HFF-Myc (cell line): ENCODE measurements around the gene PDPR.
"Not testable (repeated sequence)": the region's sequence is repeated elsewhere in the genome, so short reads cannot be mapped to it uniquely, and the experiment has no call there.

Experiments used
- DNase-seq: peaks from one replicate; pipeline ENCODE4 v3.0.0-alpha.2; 2011; ENCODE audit warnings: low read depth; ENCODE audit errors: extremely low read depth
- H3K4me3 ChIP-seq: replicated peaks from 2 replicates; pipeline ENCODE4 v1.5.1; 2011; ENCODE audit warnings: low read depth, mild to moderate bottlenecking, control low read depth, low read length
- TF ChIP-seq, protein P1 (sequence below): IDR thresholded peaks from 2 replicates; pipeline ENCODE4 v1.5.1; 2012; ENCODE audit warnings: mild to moderate bottlenecking, low read depth, low read length, control low read depth; ENCODE audit errors: missing control alignments

The PDPR gene

DNA sequence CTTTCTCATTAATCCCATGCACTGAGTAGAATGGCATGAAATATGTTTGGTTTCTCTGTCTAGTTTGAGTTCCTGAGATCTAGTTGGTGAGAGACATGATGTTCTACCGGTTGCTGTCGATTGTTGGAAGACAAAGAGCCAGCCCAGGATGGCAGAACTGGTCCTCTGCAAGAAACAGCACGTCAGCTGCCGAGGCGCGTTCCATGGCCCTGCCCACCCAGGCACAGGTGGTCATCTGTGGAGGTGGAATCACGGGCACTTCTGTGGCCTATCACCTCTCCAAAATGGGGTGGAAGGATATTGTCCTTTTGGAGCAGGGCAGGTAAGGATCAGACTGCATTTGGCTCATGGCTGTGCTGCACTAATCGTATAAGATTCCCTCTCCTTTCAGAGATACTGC is 6.3 kb downstream of the PDPR start:
- not testable (repeated sequence) for DNase-seq, H3K4me3 ChIP-seq

DNA sequence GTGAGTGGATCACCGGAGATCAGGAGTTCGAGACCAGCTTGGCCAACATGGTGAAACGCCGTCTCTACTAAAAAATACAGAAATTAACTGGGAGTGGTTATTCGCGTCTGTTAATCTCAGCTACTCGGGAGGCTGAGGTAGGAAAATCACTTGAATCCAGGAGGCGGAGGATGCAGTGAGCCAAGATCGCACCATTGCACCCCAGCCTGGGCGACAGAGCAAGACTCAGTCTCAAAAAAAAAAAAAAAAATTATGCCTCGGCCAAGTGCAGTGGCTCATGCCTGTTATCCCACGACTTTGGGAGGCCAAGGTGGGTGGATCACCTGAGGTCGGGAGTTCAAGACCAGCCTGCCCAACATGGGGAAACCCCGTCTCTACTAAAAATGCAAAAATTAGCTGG is 9.7 kb downstream of the PDPR start:
- not testable (repeated sequence) for H3K4me3 ChIP-seq, DNase-seq

DNA sequence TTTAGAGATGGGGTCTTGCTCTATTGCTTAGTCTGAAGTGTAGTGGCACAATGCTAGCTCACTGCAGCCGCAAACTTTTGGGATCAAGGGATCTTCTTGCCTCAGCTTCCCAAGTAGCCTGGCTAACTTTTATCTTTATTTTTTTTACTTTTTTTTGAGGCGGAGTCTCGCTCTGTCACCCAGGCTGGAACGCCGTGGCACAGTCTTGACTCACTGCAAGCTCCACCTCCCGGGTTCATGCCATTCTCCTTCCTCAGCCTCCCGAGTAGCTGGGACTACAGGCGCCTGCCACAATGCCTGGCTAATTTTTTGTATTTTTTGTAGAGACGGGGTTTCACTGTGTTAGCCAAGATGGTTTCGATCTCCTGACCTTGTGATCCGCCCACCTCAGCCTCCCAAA is 12.1 kb downstream of the PDPR start:
- DNase-seq, H3K4me3 ChIP-seq: not testable (repeated sequence)

DNA sequence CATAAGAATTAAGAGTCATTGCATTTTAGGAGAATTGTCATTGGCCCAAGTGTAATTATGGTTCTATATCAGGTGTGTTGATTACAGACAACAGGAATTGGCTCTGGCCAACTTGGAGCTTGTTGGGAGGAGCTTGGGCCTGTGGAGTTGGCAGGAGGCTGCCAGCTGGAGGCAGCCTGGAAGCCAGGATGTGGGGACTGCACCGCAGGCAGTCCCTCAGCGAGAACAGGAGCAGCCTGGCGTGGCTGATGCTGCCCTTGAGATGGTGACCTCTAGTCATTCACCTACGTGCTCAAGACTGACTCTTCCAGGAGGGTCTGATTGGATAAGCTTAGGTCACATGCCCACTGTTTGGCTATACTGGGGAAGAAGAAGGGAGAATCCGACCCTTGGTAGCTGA is 13.6 kb downstream of the PDPR start:
- not testable (repeated sequence) for DNase-seq, H3K4me3 ChIP-seq

DNA sequence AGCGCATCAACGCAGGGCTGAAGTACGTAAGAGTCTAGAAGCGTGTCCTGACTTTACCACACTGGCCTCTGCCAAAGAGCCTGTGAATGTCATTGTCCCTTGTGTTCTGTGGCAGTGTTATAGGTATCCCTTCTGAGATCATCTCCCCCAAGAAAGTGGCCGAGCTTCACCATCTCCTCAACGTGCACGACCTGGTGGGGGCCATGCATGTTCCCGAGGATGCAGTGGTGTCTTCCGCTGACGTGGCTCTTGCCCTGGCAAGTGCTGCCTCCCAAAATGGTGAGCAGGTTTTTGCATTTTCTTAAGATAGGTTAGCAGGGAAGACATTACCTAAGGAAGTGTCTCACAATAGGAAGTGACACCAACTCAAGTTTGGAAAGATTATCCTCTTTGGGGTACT is 14.7 kb downstream of the PDPR start:
- not testable (repeated sequence) for DNase-seq, H3K4me3 ChIP-seq

DNA sequence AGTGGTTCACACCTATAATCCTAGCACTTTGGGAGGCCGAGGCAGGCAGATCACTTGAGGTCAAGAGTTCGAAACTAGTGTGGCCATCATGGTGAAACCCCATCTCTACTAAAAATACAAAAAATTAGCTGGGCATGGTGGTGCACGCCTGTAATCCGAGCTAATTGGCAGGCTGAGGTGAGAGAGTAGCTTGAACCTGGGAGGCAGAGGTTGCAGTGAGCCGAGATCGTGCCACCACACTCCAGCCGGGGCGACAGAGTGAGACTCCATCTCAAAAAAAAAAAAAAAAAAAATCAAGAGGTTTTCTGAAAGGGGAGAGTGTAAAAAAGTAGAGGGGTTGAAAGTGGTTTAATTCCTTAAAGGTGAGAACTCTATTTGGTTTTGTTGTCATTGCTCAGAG is 21.7 kb downstream of the PDPR start:
- H3K4me3 ChIP-seq, DNase-seq: not testable (repeated sequence)

DNA sequence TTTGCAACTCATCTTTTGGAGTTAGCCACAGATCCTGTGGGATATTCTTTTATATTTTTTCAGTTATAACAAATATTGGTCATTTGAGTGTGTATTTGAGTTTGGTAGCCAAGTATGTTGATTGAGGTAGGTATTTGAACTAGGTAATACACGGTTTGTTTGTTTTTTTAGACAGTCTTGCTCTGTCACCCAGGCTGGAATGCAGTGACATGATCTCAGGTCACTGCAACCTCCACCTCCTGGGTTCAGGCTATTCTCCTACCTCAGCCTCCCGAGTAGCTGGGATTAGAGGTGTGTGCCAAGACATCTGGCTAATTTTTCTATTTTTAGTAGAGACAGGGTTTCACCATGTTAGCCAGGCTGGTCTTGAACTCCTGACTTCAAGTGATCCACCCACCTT is 22.5 kb downstream of the PDPR start:
- not testable (repeated sequence) for DNase-seq, H3K4me3 ChIP-seq

DNA sequence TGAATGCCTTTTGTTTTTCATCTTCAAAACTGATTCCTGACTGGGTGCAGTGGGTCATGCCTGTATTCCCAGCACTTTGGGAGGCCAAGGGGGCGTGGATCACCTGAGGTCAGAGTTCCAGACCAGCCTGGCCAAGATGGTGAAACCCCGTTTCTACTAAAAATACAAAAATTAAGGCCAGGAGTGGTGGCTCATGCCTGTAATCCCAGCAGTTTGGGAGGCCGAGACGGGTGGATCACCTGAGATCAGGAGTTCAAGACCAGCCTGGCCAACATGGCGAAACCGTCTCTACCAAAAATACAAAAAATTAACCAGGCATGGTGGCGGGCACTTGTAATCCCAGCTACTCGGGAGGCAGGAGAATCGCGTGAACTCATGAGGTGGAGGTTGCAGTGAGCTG is 28.6 kb downstream of the PDPR start:
- not testable (repeated sequence) for H3K4me3 ChIP-seq, DNase-seq

DNA sequence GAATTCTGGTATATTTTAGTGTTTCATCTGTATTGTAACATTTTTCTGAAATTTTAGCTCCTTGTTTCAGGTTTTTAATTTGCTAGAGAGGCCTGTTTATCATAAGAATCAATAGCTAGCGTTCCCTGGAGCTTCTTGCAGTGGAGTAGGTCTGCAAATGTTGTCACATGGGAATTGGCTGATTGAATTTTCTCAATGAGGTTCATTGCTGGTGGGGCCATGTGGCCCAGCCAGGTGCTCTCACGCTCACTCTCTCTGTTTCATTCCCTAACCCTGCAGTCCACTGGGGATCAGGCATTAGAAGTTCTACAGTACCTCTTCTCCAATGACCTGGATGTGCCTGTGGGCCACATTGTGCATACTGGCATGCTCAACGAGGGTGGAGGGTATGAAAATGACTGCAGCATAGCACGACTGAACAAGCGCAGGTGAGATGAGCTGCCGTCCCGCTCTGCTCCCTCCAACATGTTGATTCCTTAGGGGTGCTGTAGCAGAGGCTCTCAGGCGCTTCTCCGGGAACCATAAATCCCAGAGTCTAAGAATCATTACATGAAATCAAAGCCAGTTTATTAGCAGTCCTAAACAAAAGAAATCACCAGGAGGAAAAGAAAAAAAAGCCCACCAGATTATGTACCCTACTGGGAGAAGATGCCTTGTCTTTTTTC is 29.2 kb downstream of the PDPR start:
- H3K4me3 ChIP-seq, DNase-seq: not testable (repeated sequence)

DNA sequence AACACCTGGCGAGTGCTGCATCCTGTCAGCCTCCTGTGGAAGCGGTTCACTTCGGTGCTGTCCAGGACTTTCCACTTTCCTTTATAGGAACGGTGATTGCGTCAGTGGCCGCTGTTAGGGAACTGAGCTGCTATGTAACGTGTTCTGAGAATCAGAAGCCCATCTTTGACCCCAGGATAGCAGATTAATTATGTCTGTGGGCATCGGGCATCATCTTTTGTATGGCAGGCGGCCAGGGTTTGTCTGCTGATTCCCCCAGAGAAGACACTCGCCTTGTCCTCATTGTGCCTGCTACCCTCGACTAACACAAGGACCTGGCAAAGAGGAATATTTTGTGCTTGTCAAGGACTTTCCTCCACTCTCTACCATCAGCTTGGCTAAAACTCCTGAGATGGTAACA is 33.7 kb downstream of the PDPR start:
- not testable (repeated sequence) for H3K4me3 ChIP-seq, DNase-seq

DNA sequence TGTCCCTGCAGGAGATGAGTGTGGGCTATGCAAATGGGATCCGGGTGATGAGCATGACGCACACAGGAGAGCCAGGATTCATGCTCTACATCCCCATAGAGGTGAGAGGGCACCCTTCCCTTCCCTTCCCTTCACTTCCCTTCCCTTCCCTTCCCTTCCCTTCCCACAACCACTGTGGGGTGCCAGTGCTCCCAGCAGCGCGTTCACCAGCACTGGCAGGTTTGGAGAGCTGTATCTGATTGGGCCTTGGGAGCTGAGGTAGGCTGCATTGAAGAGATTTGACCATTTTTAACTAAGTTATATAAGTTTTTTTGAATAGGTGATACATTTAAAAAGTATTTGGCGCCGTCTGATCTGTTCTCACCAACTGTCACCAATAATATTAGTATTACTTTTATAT is 34.3 kb downstream of the PDPR start:
- not testable (repeated sequence) for H3K4me3 ChIP-seq, DNase-seq

DNA sequence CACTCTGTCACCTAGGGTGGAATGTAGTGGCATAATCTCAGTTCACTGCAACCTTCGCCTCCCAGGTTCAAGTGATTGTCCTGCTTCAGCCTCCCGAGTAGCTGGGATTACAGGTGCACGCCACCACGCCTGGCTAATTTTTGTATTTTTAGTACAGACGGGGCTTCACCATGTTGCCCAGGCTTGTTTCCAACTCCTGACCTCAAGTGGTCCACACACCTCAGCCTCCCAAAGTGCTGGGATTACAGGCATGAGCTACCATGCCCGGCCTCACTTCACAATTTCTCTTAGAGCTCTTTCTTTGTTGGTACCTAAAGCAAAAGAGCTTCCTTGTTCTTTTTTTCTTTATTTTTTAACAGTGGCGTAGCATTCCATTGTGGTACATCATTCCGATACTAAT is 35.2 kb downstream of the PDPR start:
- not testable (repeated sequence) for DNase-seq, H3K4me3 ChIP-seq

DNA sequence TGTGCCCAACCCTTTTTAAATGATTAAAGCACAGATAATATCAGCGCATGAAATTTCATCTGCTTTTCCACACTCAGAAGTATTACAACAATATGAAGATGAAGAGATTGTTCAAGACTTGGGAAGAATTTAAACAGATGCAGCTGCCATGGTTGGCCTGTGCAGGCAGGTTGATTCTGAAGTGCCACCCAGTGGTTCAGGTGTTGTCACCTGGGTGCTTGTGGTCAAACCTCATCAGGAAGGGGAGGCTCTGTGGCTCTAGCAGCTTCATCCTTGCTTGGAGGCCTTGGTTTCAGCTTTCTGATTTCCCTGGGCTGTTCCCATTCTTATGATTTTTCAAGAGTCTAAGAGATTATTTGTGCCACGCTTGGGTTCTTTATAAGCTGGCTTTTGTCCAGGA is 37.3 kb downstream of the PDPR start:
- H3K4me3 ChIP-seq = no peak overlapping the region
- no peak for DNase-seq
- TF ChIP-seq, protein P1, sequence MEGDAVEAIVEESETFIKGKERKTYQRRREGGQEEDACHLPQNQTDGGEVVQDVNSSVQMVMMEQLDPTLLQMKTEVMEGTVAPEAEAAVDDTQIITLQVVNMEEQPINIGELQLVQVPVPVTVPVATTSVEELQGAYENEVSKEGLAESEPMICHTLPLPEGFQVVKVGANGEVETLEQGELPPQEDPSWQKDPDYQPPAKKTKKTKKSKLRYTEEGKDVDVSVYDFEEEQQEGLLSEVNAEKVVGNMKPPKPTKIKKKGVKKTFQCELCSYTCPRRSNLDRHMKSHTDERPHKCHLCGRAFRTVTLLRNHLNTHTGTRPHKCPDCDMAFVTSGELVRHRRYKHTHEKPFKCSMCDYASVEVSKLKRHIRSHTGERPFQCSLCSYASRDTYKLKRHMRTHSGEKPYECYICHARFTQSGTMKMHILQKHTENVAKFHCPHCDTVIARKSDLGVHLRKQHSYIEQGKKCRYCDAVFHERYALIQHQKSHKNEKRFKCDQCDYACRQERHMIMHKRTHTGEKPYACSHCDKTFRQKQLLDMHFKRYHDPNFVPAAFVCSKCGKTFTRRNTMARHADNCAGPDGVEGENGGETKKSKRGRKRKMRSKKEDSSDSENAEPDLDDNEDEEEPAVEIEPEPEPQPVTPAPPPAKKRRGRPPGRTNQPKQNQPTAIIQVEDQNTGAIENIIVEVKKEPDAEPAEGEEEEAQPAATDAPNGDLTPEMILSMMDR = no peak

DNA sequence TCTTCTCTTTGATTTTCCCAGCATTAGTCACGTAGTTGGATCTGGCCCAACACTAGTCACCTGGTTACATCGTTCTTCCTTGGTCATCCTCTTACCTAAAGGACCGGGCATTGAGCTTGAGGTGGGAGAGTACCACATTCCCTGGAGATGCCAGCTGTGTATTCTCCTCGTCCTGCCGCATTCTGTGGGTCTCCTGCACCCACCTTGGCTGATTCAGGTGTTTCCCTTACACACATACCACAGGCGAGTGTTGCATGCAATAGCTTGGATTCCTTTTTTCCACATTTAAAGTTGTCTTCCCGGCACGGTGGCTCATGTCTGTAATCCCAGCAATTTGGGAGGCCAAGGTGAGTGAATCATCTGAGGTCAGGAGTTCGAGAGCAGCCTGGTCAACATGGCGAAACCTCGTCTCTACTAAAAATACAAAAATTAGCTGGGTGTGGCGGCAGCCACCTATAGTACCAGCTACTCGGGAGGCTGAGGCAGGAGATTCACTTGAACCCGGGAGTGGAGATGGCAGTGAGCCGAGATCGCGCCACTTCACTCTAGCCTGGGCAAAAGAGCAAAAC is 37.9 kb downstream of the PDPR start:
- TF ChIP-seq, protein P1 = no peak
- DNase-seq = no peak
- no peak overlapping the region for H3K4me3 ChIP-seq
